Measurements from ENCODE around the gene SSH3. TPM values are rescaled to one million over a fixed set of nuclear protein-coding genes. Genes with fewer than 3 reads are reported as not detected.

Gene SSH3
- total RNA-seq, 1 experiment from 2014 or later, result 17.5 TPM

DNA sequence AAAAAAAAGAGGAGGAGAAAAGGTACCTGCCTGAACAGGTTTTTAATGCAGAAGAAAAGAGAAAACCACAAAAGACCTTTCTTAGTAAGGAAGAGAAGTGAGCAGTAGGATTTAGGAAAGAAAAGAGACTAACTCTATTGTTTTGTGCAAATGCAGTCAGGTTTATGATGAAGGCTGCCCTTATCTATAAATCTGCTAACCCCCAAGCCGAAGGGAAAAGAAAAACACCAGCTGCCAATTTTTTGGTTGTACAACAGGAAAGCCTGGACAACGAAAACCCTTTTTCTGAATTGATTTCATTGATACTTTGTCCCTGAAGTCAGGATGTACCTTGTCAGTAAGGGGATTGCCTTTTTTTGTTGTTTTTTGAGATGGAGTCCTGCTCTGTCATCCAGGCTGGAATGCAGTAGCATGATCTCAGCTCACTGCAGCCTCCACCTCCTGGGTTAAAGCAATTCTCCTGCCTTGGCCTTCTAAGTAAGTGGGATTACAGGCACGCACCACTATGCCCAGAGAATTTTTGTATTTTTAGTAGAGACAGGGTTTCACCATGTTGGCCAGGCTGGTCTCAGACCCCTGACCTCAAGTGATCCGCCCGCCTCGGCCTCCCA is 28.9 kb downstream of the SSH3 start:
- Histone ChIP-seq H3K4me1 (replicated peaks) (no peaks in the 10 kb centered on the region), H3K27ac (no peak overlapping the region), H3K27me3 (replicated peaks) (no peaks in the 10 kb centered on the region), H3K9me3 (replicated peaks) (no peaks in the 10 kb centered on the region), H3K4me3 (no peak overlapping the region), H3K36me3 (no peaks in the 10 kb centered on the region)
- DNase-seq (ENCODE audit: low read depth in 1 of 2, low spot score in 2 of 2), result no peak

- Histone ChIP-seq H3K4me1 (replicated peaks) (no peaks in the 10 kb centered on the region), H3K4me3 (no peak overlapping the region), H3K36me3 (no peaks in the 10 kb centered on the region), H3K27me3 (replicated peaks) (no peaks in the 10 kb centered on the region), H3K9me3 (replicated peaks) (no peaks in the 10 kb centered on the region), H3K27ac (no peak overlapping the region)
- no peak for DNase-seq (ENCODE audit: low read depth in 1 of 2, low spot score in 2 of 2)
Measured at GRCh38 chr11:67337257-67337656, 33.9 kb downstream of the SSH3 start.

DNA sequence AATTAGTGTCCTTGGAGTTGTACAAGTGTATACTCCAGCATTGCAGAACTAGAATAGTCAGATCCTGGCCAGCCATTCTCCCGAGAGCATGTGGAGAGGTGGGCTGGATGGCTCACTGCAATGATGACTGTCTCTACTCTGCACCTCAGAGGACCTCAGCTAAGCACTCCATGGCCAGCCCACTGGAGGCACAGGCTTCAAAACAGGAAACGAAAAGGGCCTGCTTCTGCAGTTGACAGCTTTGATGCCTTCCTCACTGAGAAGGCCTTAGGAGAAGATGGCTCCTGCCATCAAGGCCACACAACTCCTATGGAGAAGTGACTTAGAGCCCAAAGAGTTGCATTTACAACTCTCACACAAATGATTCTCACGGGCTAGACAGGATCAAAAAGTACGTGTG is 40.9 kb downstream of the SSH3 start:
- H3K36me3 ChIP-seq, result no peaks in the 10 kb centered on the region
- no peak for DNase-seq (ENCODE audit: low read depth in 1 of 2, low spot score in 2 of 2)
- H3K9me3 ChIP-seq (replicated peaks), result 0 out of 2 replicates have a peak, but pooled peaks cover 2% of the 10 kb centered on the region
- H3K4me3 ChIP-seq, result no peak overlapping the region
- H3K27ac ChIP-seq, result no peak overlapping the region
- H3K27me3 ChIP-seq (replicated peaks), result no peaks in the 10 kb centered on the region
- H3K4me1 ChIP-seq (replicated peaks), result no peaks in the 10 kb centered on the region

- no peak for DNase-seq (ENCODE audit: low read depth in 1 of 2, low spot score in 2 of 2)
- Histone ChIP-seq H3K36me3 (no peaks in the 10 kb centered on the region), H3K27ac (no peak overlapping the region), H3K27me3 (replicated peaks) (no peaks in the 10 kb centered on the region), H3K9me3 (replicated peaks) (0 out of 2 replicates have a peak, but pooled peaks cover 2% of the 10 kb centered on the region), H3K4me1 (replicated peaks) (no peaks in the 10 kb centered on the region), H3K4me3 (no peak overlapping the region)
Measured at GRCh38 chr11:67345247-67345919, 42.1 kb downstream of the SSH3 start.

DNA sequence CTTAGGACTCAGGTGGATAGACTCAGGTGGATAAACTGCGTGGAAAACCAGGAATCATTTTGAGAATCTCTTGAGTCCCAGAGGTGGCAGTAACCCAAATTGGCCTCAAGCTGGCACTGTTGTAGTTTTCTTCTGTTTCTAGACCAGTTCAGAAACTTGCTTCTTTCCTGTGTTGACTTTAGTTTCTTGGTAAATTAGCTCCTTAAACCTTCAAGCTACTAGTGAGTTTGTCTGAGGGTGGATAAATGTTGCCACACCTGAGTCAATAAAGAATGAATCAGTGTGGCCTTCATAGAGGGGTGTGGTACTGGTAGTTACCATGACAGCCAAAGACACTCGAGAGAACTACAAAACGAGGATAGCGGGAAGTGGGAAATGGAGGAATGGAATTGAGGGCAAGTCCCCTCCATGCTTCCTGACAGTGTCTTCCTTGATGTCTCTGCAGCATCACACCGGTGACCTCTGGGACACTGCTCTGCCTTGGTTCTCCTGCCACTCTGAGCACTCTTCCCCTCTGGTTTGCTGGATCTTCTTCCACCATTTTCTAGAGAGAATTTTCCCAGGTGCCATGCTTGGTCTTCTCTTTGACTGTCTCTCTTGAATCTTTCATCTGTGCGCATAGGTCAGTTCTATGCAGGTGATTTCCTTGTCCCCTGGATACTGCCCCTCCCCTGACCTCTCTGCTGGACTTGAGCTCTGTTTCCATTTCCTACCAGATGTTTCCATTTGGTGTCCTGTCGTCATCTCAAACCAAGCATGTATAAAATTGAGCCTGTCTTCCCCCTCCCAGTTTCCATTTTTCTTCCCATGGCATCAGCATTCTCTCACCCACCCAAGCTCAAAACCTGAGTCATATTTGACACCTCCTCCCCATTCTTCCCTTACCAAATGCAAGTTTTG is 42.8 kb downstream of the SSH3 start:
- Histone ChIP-seq H3K36me3 (peaks cover 4% of the 10 kb centered on the region; the same call in 1 of the 2 replicates), H3K27ac (no peak overlapping the region), H3K27me3 (replicated peaks) (no peaks in the 10 kb centered on the region), H3K4me1 (replicated peaks) (no peaks in the 10 kb centered on the region), H3K4me3 (no peak overlapping the region), H3K9me3 (replicated peaks) (0 out of 2 replicates have a peak, but pooled peaks cover 2% of the 10 kb centered on the region)
- peak in 1 of 2 experiments; percentile 36 for DNase-seq (ENCODE audit: low read depth in 1 of 2, low spot score in 2 of 2)

DNA sequence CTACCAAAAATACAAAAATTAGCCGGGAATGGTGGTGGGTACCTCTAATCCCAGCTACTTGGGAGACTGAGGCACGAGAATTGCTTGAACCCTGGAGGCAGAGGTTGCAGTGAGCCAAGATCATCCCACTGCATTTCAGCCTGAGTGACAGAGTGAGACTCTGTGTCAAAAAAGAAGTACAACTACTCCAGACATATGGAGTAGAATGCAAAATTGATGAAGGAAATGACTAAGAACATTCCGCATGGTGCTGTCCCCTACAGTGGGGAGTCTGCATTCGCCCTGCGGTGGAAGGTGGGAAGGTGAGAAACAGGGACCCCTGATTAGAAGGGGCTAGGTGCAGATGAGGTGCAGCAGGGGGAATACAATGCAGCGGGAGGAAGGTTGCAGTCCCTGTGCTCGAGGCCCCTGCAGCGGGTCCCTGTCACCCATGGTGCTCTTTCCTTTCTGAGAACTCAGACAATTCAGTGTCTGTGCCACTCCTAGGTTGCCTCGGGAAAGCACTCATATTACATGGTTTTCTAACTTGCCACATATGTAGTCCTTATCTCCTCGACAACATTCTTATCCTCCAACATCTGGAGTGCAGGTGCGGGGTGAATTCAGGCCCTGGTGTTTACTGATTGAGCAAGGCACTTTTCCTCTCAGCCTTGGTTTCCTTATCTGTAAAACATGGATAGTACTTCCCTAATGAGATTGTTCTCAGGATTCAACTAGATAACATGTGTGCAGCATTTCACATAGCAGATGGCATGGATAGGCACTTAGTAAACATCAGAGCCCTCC is 44.8 kb downstream of the SSH3 start:
- DNase-seq (ENCODE audit: low read depth in 1 of 2, low spot score in 2 of 2), result no peak
- Histone ChIP-seq H3K9me3 (replicated peaks) (no peaks in the 10 kb centered on the region), H3K4me1 (replicated peaks) (peaks cover 18% of the 10 kb centered on the region), H3K27ac (no peak overlapping the region), H3K27me3 (replicated peaks) (no peaks in the 10 kb centered on the region), H3K4me3 (no peak overlapping the region), H3K36me3 (peaks cover 4% of the 10 kb centered on the region; the same call in 1 of the 2 replicates)

GRCh38 chr11:67349036-67349435 is 45.7 kb downstream of the SSH3 start:
- Histone ChIP-seq H3K27me3 (replicated peaks) (no peaks in the 10 kb centered on the region), H3K36me3 (peaks cover 4% of the 10 kb centered on the region; the same call in 1 of the 2 replicates), H3K4me3 (no peak overlapping the region), H3K27ac (no peak overlapping the region), H3K4me1 (replicated peaks) (peaks cover 23% of the 10 kb centered on the region), H3K9me3 (replicated peaks) (no peaks in the 10 kb centered on the region)
- DNase-seq (ENCODE audit: low read depth in 1 of 2, low spot score in 2 of 2), result no peak

DNA sequence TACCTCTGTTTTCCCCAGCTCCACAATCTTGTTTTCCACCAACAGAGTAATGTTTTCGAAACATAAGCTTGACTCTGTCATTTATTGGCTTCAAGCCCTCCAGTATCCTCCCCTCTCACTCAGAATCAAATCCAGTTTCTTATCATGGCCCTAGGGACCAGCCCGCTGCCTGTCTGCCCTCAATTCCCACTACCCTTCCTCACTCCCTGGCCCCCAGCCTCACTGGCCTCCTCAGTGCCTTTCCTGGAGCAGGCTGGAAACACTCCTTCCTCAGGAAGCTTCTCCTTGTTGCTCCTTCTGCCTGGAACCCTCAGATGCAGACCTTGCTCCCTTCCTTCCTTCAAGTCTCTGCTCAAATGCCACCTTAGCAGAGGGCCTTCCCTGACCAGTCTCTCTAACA is 46.1 kb downstream of the SSH3 start:
- no peak overlapping the region for H3K4me3 ChIP-seq
- no peaks in the 10 kb centered on the region for H3K27me3 ChIP-seq (replicated peaks)
- peaks cover 4% of the 10 kb centered on the region; the same call in 1 of the 2 replicates for H3K36me3 ChIP-seq
- DNase-seq (ENCODE audit: low read depth in 1 of 2, low spot score in 2 of 2), result no peak
- no peak overlapping the region for H3K27ac ChIP-seq
- no peaks in the 10 kb centered on the region for H3K9me3 ChIP-seq (replicated peaks)
- peaks cover 27% of the 10 kb centered on the region for H3K4me1 ChIP-seq (replicated peaks)

DNA sequence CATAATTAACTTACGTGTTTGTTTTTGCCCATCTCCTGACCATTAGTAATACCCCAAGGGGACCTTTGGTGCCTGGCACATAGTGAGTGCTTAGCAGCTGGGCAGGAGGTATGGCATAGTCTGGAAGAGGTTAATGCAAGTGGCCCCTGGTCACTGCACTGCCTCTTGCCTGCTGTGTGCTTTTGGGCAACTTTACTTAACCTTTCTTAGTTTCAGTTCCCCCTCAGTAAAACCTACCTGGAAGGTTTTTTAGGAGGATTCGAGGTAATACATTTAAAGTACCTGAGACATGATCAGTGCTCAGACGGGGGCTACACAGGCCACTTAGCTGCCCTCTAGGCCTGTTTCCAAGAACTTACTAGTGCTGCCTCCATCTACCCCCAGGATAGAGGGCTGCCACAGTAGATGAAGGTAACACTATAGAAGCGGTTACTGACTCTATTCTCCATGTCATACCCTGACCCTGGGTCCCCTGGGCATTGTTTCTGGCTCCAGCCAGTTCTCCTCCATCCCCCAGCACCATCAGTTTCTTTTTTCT is 46.7 kb downstream of the SSH3 start:
- Histone ChIP-seq H3K9me3 (replicated peaks) (no peaks in the 10 kb centered on the region), H3K27ac (no peak overlapping the region), H3K27me3 (replicated peaks) (no peaks in the 10 kb centered on the region), H3K36me3 (peaks cover 4% of the 10 kb centered on the region; the same call in 1 of the 2 replicates), H3K4me1 (replicated peaks) (peaks cover 32% of the 10 kb centered on the region), H3K4me3 (no peak overlapping the region)
- no peak for DNase-seq (ENCODE audit: low read depth in 1 of 2, low spot score in 2 of 2)

- DNase-seq (ENCODE audit: low read depth in 1 of 2, low spot score in 2 of 2), result peak; percentile 74 to 80
- peaks cover 4% of the 10 kb centered on the region; the same call in 1 of the 2 replicates for H3K36me3 ChIP-seq
- no peaks in the 10 kb centered on the region for H3K27me3 ChIP-seq (replicated peaks)
- H3K9me3 ChIP-seq (replicated peaks), result no peaks in the 10 kb centered on the region
- H3K4me3 ChIP-seq, result no peak overlapping the region
- peaks cover 47% of the 10 kb centered on the region for H3K4me1 ChIP-seq (replicated peaks)
- H3K27ac ChIP-seq, result no peak overlapping the region
Measured at GRCh38 chr11:67351275-67352005, 48.1 kb downstream of the SSH3 start.

DNA sequence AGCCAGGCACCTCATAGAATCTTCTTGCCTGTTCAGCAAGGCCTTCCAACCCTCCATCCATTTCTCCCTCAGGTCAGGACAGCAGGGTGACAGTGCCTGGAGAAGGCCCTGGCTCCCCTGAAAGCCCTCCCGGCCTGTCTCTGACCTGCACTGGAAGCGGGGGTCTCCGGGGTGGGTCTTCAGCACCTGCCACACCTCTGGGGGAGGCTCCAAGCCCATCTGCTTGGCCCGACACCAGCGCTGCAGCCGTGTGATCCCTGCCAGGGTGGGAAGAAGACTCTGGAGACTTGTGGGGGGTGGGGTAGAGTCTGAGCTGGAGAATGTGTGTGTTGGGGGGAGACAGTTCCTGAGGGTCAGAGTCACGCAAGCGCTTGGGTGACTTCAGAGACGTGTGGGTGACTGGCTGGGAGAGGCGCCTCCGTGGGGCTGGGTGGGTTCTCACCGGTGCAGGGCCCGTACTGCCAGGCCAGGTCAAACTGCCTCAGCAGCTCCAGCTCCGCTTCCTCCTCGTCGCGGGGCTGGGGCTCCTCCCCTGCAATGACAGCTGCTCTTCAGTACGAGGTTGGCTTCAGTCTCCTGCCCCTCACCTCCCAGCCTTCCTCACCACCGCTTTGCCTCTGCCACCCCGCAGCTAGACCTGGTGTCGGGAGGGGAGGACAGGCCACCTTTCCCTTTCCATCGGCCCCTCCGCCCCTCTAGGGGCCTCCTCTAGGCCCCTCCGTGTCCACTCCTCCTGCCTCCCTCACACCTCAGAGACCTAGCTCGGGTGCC is 49.4 kb downstream of the SSH3 start:
- Histone ChIP-seq H3K4me1 (replicated peaks) (peaks cover 60% of the 10 kb centered on the region), H3K36me3 (peaks cover 4% of the 10 kb centered on the region; the same call in 1 of the 2 replicates), H3K27ac (peak overlapping the region; percentile 95), H3K27me3 (replicated peaks) (no peaks in the 10 kb centered on the region), H3K9me3 (replicated peaks) (no peaks in the 10 kb centered on the region), H3K4me3 (peak overlapping the region; percentile 46)
- DNase-seq (ENCODE audit: low read depth in 1 of 2, low spot score in 2 of 2), result peak; percentile 30 to 76

Data from SJSA1 (cell line).